PC-9 (cell line): Measurements from ENCODE around the gene CEP131.

Experiments
- CTCF ChIP-seq: fragments of 200-600 bp; sonication (generic); conservative IDR thresholded peaks from 2 replicates; pipeline ENCODE4 v1.6.1; 2017; ENCODE audit warnings: mixed run types, antibody characterized with exemption, mild to moderate bottlenecking, moderate library complexity
- EZH2 ChIP-seq: fragments of 200-600 bp; sonication (generic); IDR thresholded peaks from 2 replicates; pipeline ENCODE4 v1.8.0; 2017; ENCODE audit warnings: antibody characterized with exemption, low read depth

DNA sequence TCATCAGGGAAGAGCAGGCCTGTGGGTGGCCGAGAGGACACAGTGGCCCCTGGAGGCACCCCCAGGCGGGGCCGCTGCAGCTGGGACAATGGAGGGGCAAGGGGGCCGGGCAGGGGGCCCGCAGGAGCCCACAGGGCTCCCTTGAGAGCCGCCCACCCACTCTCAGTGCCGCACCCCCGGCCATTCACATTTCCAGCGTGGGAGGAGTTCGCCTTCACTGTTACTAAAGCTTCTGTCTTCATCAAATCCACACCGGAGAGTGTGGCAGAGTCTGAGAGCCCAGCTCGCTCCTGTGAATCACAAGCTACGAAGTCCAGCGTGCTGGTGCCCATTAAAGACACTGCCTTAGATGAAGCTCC lies 78.4 kb downstream of the CEP131 start:
- TF ChIP-seq CTCF (no peak), EZH2 (no peak)
